Skeletal muscle satellite cell (primary cell): ENCODE measurements around the gene IL25.
"Not testable (repeated sequence)": the region's sequence is repeated elsewhere in the genome, so short reads cannot be mapped to it uniquely, and the experiment has no call there.

ENCODE experiments used
- H3K27me3 ChIP-seq: 2 replicates; pipeline ENCODE4 v1.7.0; 2013; ENCODE audit warnings: low read length; ENCODE audit not compliant: control insufficient read depth, insufficient read depth
- H3K36me3 ChIP-seq: 2 replicates; pipeline ENCODE4 v1.7.0; 2013; ENCODE audit warnings: mild to moderate bottlenecking, control low read depth, low read length; ENCODE audit not compliant: insufficient read depth
- H3K4me1 ChIP-seq: 2 replicates; pipeline ENCODE4 v1.7.0; 2013; ENCODE audit warnings: low read length; ENCODE audit not compliant: control insufficient read depth, insufficient read depth
- H3K4me2 ChIP-seq: 2 replicates; pipeline ENCODE4 v1.7.0; 2013; ENCODE audit warnings: mild to moderate bottlenecking, low read length
- H3K4me3 ChIP-seq: 2 replicates; pipeline ENCODE4 v1.7.0; 2013; ENCODE audit warnings: low read length
- H3K9ac ChIP-seq: 2 replicates; pipeline ENCODE4 v1.7.0; 2013; ENCODE audit warnings: mild to moderate bottlenecking, low read depth, low read length, moderate library complexity
- H3K9me3 ChIP-seq: replicated peaks from 2 replicates; pipeline ENCODE4 v1.7.0; 2013; ENCODE audit warnings: mild to moderate bottlenecking, control low read depth, low read length

The IL25 gene

GRCh38 chr14:23385642-23386265, 13.1 kb downstream of the IL25 start:
- Histone ChIP-seq H3K36me3 (no peaks in the 10 kb centered on the region), H3K9me3 (no peaks in the 10 kb centered on the region), H3K4me3 (no peak overlapping the region), H3K4me2 (no peak overlapping the region), H3K9ac (no peak overlapping the region), H3K27me3 (peaks cover 38% of the 10 kb centered on the region), H3K4me1 (no peaks in the 10 kb centered on the region)

GRCh38 chr14:23386266-23386657, 13.7 kb downstream of the IL25 start:
- H3K27me3 ChIP-seq, result peaks cover 38% of the 10 kb centered on the region
- H3K4me2 ChIP-seq, H3K4me1 ChIP-seq, H3K4me3 ChIP-seq, H3K36me3 ChIP-seq, H3K9me3 ChIP-seq, H3K9ac ChIP-seq: not testable (repeated sequence)

GRCh38 chr14:23386999-23387398, 14.4 kb downstream of the IL25 start:
- Histone ChIP-seq H3K4me2 (no peak overlapping the region), H3K36me3 (no peaks in the 10 kb centered on the region), H3K27me3 (peaks cover 38% of the 10 kb centered on the region), H3K9me3 (no peaks in the 10 kb centered on the region), H3K4me3 (no peak overlapping the region), H3K4me1 (no peaks in the 10 kb centered on the region), H3K9ac (no peak overlapping the region)

- Histone ChIP-seq H3K9me3 (no peaks in the 10 kb centered on the region), H3K27me3 (peaks cover 33% of the 10 kb centered on the region), H3K4me2 (no peak overlapping the region), H3K4me3 (no peak overlapping the region), H3K36me3 (no peaks in the 10 kb centered on the region), H3K4me1 (no peaks in the 10 kb centered on the region), H3K9ac (no peak overlapping the region)
Measured at GRCh38 chr14:23387916-23388882, 15.6 kb downstream of the IL25 start.

GRCh38 chr14:23388996-23389395, 16.4 kb downstream of the IL25 start:
- Histone ChIP-seq H3K9me3 (no peaks in the 10 kb centered on the region), H3K36me3 (no peaks in the 10 kb centered on the region), H3K27me3 (peaks cover 33% of the 10 kb centered on the region), H3K9ac (no peak overlapping the region), H3K4me3 (no peak overlapping the region), H3K4me2 (no peak overlapping the region), H3K4me1 (no peaks in the 10 kb centered on the region)

GRCh38 chr14:23389396-23389795, 16.8 kb downstream of the IL25 start:
- Histone ChIP-seq H3K4me2 (no peak overlapping the region), H3K4me1 (no peaks in the 10 kb centered on the region), H3K27me3 (peaks cover 33% of the 10 kb centered on the region), H3K9ac (no peak overlapping the region), H3K4me3 (no peak overlapping the region), H3K9me3 (no peaks in the 10 kb centered on the region), H3K36me3 (no peaks in the 10 kb centered on the region)

GRCh38 chr14:23389871-23390270, 17.3 kb downstream of the IL25 start:
- not testable (repeated sequence) for H3K9ac ChIP-seq, H3K36me3 ChIP-seq, H3K4me2 ChIP-seq, H3K4me1 ChIP-seq, H3K9me3 ChIP-seq, H3K4me3 ChIP-seq
- H3K27me3 ChIP-seq, result peaks cover 33% of the 10 kb centered on the region

GRCh38 chr14:23392613-23393012, 20.0 kb downstream of the IL25 start:
- Histone ChIP-seq H3K9me3 (no peaks in the 10 kb centered on the region), H3K4me3 (no peak overlapping the region), H3K4me2 (no peak overlapping the region), H3K36me3 (no peaks in the 10 kb centered on the region), H3K4me1 (no peaks in the 10 kb centered on the region), H3K9ac (no peak overlapping the region), H3K27me3 (peaks cover 32% of the 10 kb centered on the region)

GRCh38 chr14:23396126-23396525, 23.5 kb downstream of the IL25 start:
- H3K36me3 ChIP-seq, result no peaks in the 10 kb centered on the region
- H3K4me1 ChIP-seq, result no peaks in the 10 kb centered on the region
- no peak overlapping the region for H3K4me3 ChIP-seq
- H3K9me3 ChIP-seq, result no peaks in the 10 kb centered on the region
- no peak overlapping the region for H3K9ac ChIP-seq
- H3K4me2 ChIP-seq, result no peak overlapping the region
- H3K27me3 ChIP-seq, result peaks cover 18% of the 10 kb centered on the region

GRCh38 chr14:23396781-23397407, 24.3 kb downstream of the IL25 start:
- no peak overlapping the region for H3K9ac ChIP-seq
- H3K4me2 ChIP-seq, result no peak overlapping the region
- H3K4me1 ChIP-seq, result no peaks in the 10 kb centered on the region
- no peaks in the 10 kb centered on the region for H3K36me3 ChIP-seq
- no peaks in the 10 kb centered on the region for H3K9me3 ChIP-seq
- no peak overlapping the region for H3K4me3 ChIP-seq
- H3K27me3 ChIP-seq, result peaks cover 18% of the 10 kb centered on the region

GRCh38 chr14:23398348-23398747, 25.7 kb downstream of the IL25 start:
- Histone ChIP-seq H3K9me3 (no peaks in the 10 kb centered on the region), H3K4me2 (no peak overlapping the region), H3K36me3 (no peaks in the 10 kb centered on the region), H3K4me1 (no peaks in the 10 kb centered on the region), H3K9ac (no peak overlapping the region), H3K4me3 (no peak overlapping the region), H3K27me3 (peaks cover 24% of the 10 kb centered on the region)
